ENCODE measurements around the gene DOK7. TPM values are rescaled to one million over a fixed set of nuclear protein-coding genes. Genes with fewer than 3 reads are reported as not detected.

DOK7 gene
- total and polyA plus RNA-seq, 2 of the 4 experiments (the other 2 are of a cell fraction) = not detected

DNA sequence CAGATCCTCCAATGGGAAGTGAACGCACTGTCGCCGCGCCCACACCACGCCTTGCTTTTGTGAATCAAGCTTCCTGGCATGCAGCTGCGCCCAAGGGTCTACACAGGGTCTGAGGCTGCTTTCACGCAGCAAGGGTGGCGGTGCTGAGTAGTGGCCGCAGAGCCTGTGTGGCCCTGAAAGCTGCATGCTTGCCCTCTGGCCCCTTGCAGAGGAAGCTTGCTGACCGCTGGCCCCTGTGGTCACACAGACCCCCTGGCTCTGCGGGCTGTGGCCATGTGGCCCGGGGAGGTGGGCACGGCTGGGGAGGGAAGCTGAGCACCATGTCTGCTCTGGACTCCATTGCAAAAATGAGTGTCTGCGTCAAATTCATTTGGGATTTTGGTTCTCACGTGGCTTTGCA is 8.8 kb downstream of the DOK7 start:
- no peak for ATAC-seq (ENCODE audit: low read depth)
- Histone ChIP-seq H4K8ac (ENCODE audit: low read depth in 2 of 2, low read length in 2 of 2) (no peak overlapping the region), H3K4me1 (ENCODE audit: control insufficient read depth, insufficient read depth, low read length) (no peaks in the 10 kb centered on the region), H2BK20ac (ENCODE audit: low read depth, low read length) (no peak overlapping the region), H2BK15ac (ENCODE audit: low read depth, low read length) (no peak overlapping the region), H4K5ac (ENCODE audit: low read depth, low read length) (no peak overlapping the region), H3K9me1 (ENCODE audit: insufficient read depth, low read length) (0 out of 2 replicates have a peak, but pooled peaks cover 5% of the 10 kb centered on the region), H3K79me1 (ENCODE audit: low read depth in 1 of 2, low read length in 2 of 2) (no peaks in the 10 kb centered on the region), H3K56ac (ENCODE audit: extremely low read depth, insufficient read depth, low read length) (no peak overlapping the region), H3K4me2 (ENCODE audit: low read depth, low read length) (no peak overlapping the region), H2AK5ac (ENCODE audit: low read depth, low read length) (no peak overlapping the region), H4K91ac (ENCODE audit: insufficient read depth, low read depth, low read length) (no peak overlapping the region), H3K18ac (ENCODE audit: low read depth, low read length) (no peak overlapping the region), H2BK120ac (ENCODE audit: low read depth, low read length) (no peak overlapping the region), H3K27ac (ENCODE audit: insufficient read depth, low read length) (no peak overlapping the region), H3K9me3 (ENCODE audit: control insufficient read depth, insufficient read depth, low read length) (no peaks in the 10 kb centered on the region), H3K27me3 (ENCODE audit: control insufficient read depth, insufficient read depth, low read length) (peaks cover 35% of the 10 kb centered on the region; the same call in 1 of the 2 replicates), H2AFZ (replicated peaks; ENCODE audit: low read length, poor library complexity) (no peak overlapping the region), H2BK5ac (ENCODE audit: low read depth, low read length, poor library complexity, severe bottlenecking) (no peak overlapping the region), H3K4me3 (ENCODE audit: insufficient read depth, low read depth, low read length) (no peak overlapping the region), H3K14ac (replicated peaks; ENCODE audit: low read depth, low read length) (no peak overlapping the region), H3K9ac (ENCODE audit: low read depth, low read length) (no peak overlapping the region), H4K20me1 (ENCODE audit: insufficient read depth, low read length) (0 out of 2 replicates have a peak, but pooled peaks cover 8% of the 10 kb centered on the region), H2AK9ac (replicated peaks; ENCODE audit: low read depth, low read length, poor library complexity) (no peak overlapping the region), H3K23ac (ENCODE audit: low read depth, low read length) (no peak overlapping the region), H3K4ac (ENCODE audit: low read depth, low read length) (no peak overlapping the region), H3K36me3 (ENCODE audit: control insufficient read depth, insufficient read depth, low read length) (no peaks in the 10 kb centered on the region)
- CTCF ChIA-PET = interaction anchor here (1.0 kb wide), 1 partner anchor 9 kb away, joined by 5 read pairs; no protein-coding TSS in a partner anchor
- POLR2A ChIA-PET (ENCODE audit: unreplicated experiment) = interaction anchor here (0.7 kb wide), 1 partner anchor 20 kb away, joined by 3 read pairs; no protein-coding TSS in a partner anchor
- intact Hi-C loops (cut with micrococcal nuclease) (no loop called here), dilution Hi-C loops (cut with HindIII; ENCODE audit: low sequenced_read_pairs, unreplicated experiment) (no loop called here), in situ Hi-C loops (cut with MboI; ENCODE audit: low sequenced_read_pairs) (no loop called here)
- TF ChIP-seq MXI1 (IDR thresholded peaks at IDR 0.05; ENCODE audit: borderline replicate concordance, low read depth, low read length) (no peak), BHLHE40 (IDR thresholded peaks at IDR 0.05; ENCODE audit: low read depth, low read length) (no peak), RFX5 (IDR thresholded peaks at IDR 0.05; ENCODE audit: low read depth, low read length) (no peak), RCOR1 (IDR thresholded peaks at IDR 0.05; ENCODE audit: insufficient replicate concordance, low read length) (no peak), NFE2L2 (IDR thresholded peaks at IDR 0.05; ENCODE audit: low read depth, low read length) (no peak)
- no peak for DNase-seq
- no TSS peak for BruUV-seq (replicated peaks)
- WGBS, 2 experiments (ENCODE audit: extremely low coverage in 2 of 2, insufficient read length in 1 of 2) = 87% methylated on average over 11 of the region's 15 CpGs; no CpG with 5 or more reads in 1 of the 2 experiments
